ENCODE data around the gene ST3GAL4.

ST3GAL4 gene

GRCh38 chr11:126329644-126330211 lies 25.8 kb upstream of the ST3GAL4 start:
- no peak for DNase-seq (ENCODE audit: low spot score)

GRCh38 chr11:126331286-126331685 lies 24.2 kb upstream of the ST3GAL4 start:
- no peak for DNase-seq (ENCODE audit: low spot score)

GRCh38 chr11:126332221-126332711 lies 23.2 kb upstream of the ST3GAL4 start:
- no peak for DNase-seq (ENCODE audit: low spot score)

GRCh38 chr11:126333142-126333541 lies 22.3 kb upstream of the ST3GAL4 start:
- DNase-seq (ENCODE audit: low spot score) = no peak

GRCh38 chr11:126334659-126335462 lies 20.6 kb upstream of the ST3GAL4 start:
- no peak for DNase-seq (ENCODE audit: low spot score)

- no peak for DNase-seq (ENCODE audit: low spot score)
These were observed 20.1 kb upstream of the ST3GAL4 start for GRCh38 chr11:126335463-126335760.

GRCh38 chr11:126336138-126336541 lies 19.3 kb upstream of the ST3GAL4 start:
- no peak for DNase-seq (ENCODE audit: low spot score)

- no peak for DNase-seq (ENCODE audit: low spot score)
These were observed 18.8 kb upstream of the ST3GAL4 start for GRCh38 chr11:126336671-126337101.

- DNase-seq (ENCODE audit: low spot score) = no peak
These were observed 18.4 kb upstream of the ST3GAL4 start for GRCh38 chr11:126337126-126337473.

- DNase-seq (ENCODE audit: low spot score) = no peak
These were observed 17.8 kb upstream of the ST3GAL4 start for GRCh38 chr11:126337474-126338241.

GRCh38 chr11:126338346-126339055 lies 17.0 kb upstream of the ST3GAL4 start:
- no peak for DNase-seq (ENCODE audit: low spot score)

- DNase-seq (ENCODE audit: low spot score) = no peak
These were observed 16.2 kb upstream of the ST3GAL4 start for GRCh38 chr11:126339073-126339862.

GRCh38 chr11:126339863-126340434 lies 15.5 kb upstream of the ST3GAL4 start:
- DNase-seq (ENCODE audit: low spot score) = no peak

GRCh38 chr11:126340960-126341606 lies 14.4 kb upstream of the ST3GAL4 start:
- no peak for DNase-seq (ENCODE audit: low spot score)

GRCh38 chr11:126341760-126342161 lies 13.7 kb upstream of the ST3GAL4 start:
- no peak for DNase-seq (ENCODE audit: low spot score)

- DNase-seq (ENCODE audit: low spot score) = no peak
These were observed 12.4 kb upstream of the ST3GAL4 start for GRCh38 chr11:126343051-126343450.

- DNase-seq (ENCODE audit: low spot score) = no peak
These were observed 11.1 kb upstream of the ST3GAL4 start for GRCh38 chr11:126344141-126345080.

GRCh38 chr11:126345283-126345682 lies 10.2 kb upstream of the ST3GAL4 start:
- no peak for DNase-seq (ENCODE audit: low spot score)

- peak; percentile 21 for DNase-seq (ENCODE audit: low spot score)
These were observed 9.5 kb upstream of the ST3GAL4 start for GRCh38 chr11:126345759-126346585.
